AG08395 (cell line): ENCODE data around the gene L3MBTL1.
"Not testable (repeated sequence)": the region's sequence is repeated elsewhere in the genome, so short reads cannot be mapped to it uniquely, and the experiment has no call there.

Experiments
- DNase-seq: peaks from one replicate; pipeline ENCODE4 v3.0.0; 2012; ENCODE audit warnings: mixed read lengths, low spot score

L3MBTL1 gene

DNA sequence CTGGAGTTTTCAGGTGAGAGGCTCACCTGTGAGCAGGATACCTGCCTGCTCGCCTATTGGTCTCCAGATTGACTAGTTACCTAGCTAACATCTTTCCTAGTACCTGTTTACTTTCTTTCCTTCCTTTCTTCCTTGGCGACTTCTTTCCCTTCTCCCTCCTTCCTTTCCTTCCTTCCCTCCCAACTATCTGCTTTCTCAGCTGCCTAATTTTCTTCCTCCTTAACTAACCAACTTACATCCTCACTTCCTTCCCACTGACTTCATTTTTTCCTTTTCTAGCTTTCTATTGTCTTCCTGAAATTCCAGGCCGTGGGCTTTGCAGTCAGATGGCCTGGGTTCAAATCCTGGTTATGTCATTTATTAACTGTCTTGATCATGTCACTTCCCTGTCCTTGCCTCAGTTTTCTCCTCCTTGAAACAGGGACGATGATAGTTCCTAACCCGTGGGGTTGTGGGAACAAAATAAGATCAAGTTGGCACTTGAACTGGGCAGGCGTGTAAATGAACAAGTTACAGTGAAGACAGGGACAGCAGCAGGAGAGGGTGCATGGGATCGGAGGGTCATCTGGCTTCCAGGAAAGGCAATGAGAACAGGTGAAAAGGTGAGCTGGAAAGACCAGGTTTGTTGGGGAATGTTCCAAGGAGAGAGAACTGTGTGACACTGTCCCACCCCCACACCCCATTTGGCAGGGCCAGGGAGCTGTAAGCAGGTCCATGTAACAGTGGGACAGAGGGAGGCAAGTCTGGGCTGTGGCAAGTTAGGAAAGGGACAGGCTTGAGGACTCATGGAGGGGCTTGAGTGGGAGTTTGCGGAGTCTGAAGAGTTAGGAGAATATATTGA, 51.9 kb downstream of the L3MBTL1 start:
- no peak for DNase-seq

DNA sequence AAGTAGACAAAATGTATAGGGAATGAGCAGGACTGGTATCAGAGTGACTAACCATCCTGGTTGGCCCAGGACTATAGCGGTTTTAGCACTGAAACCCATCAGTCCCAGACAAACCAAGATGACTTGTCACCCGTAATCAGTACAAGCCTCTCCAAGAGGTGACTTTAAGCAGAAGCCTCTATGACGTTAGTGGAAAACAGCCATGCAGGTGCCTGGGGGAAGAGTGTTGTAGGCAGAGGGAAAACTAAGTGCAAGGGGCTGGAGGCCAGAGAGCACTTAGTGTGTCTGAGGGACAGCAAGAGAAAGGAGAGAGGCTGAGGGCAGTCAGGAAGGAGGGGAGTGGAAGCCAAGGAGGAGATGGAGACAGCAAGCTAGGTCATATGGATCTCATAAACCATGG, 53.5 kb downstream of the L3MBTL1 start:
- DNase-seq: no peak

DNA sequence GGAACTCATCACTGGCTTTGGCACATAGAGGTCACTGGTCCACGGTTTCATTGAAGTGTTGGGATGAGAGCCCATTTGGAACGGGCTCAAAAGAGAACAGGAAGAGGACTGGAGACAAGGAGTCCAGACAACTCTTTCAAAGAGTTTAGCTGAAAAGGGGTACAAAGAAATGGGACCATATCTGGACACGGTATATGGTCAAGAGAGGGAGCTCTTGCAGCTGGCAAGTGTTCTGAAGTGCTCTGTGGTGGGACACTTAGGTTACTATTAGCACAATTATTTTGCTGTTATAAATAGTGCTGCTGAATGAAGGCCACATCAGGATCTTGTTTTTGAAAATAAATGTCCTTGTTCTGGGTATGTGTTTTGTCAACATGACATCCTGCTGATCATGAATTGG, 55.9 kb downstream of the L3MBTL1 start:
- DNase-seq: no peak

DNA sequence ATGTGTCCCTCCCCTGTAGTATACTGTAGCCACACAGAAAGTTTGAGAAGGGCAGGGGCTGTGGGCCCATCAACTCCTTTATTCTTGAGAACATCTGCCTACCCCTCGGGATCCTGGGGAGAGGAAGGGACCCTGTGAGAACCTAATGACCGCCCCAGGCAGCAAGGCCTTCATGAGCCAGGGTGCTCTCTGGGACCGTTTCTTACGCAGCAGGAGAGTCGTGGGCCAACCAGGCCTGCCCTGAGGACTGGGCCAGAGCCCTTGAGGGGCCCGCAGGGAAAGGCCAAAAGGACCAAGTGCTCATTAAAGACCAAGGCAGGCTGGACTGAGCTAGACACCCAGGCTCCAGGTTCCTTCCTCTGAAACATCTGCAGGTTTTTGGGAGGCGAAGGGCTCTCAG, 56.5 kb downstream of the L3MBTL1 start:
- DNase-seq: no peak

DNA sequence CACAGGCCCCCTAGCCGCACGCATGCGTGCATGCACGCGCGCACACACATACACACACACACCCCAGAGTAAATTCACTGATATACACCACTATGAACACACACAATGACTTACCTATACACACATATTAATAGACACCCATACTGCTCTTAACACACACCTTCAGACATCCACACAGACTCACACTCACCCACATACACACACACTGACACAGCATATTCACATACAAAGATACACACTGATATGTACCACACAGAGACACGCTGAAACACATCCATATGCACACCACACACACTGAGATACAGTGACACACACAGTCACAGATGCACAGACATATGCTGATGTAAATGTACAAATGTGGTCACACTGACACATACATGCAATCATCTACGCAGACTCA, 57.0 kb downstream of the L3MBTL1 start:
- no peak for DNase-seq

DNA sequence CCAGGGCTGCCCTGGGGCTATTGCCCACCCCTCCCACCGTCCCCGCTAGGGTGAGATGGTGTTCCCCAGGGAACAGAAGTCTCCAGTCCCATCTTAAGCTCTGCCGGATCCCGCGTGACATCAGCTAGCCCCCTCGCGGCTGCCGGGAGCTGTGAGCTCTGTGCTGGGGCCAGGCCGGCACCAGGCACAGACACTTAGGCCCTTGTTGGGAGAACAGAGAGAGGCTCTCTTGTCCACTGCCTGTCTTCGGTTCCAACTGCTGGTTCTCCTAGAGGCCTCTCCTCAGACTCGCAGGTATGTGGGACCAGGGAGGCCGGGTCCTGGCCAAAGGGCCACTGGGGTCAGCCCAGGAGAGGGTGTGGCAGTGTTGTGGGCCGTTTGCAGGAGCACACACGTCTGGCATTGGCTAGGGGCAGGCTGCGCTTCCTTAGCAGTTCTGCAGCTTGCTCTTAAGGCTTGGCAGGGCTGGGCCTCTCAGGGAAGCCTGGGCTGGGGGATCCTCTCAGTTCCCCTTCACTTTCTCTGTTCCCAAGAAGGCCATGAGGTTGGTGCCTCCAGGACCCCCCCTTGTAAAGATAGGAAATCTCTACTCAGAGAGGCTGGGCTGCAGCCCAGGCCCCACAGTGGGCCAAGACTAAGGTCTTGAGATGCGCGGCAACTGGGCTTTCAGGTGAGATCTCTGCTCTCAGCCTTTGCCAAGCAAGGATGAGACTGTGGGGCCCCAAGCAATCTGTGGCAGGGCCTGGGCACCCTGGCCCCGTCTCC, 57.7 kb downstream of the L3MBTL1 start:
- no peak for DNase-seq

DNA sequence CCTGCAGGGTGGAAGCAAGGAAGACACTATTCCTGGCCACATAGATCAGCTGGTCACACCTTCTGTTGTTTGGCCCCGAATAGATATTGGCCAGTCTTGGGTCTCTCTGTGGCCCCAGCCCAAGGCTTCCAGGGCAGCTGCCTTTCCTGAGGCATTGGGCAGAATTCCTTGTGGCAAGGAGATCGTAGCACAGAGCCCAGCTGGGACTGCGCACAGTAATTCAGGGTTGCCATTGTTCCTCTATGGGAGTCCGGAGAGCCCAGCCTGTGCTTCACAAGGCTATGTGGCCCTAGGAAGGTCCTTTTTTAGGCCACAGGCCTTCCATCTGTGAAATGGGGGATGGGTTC, 58.2 kb downstream of the L3MBTL1 start:
- no peak for DNase-seq

DNA sequence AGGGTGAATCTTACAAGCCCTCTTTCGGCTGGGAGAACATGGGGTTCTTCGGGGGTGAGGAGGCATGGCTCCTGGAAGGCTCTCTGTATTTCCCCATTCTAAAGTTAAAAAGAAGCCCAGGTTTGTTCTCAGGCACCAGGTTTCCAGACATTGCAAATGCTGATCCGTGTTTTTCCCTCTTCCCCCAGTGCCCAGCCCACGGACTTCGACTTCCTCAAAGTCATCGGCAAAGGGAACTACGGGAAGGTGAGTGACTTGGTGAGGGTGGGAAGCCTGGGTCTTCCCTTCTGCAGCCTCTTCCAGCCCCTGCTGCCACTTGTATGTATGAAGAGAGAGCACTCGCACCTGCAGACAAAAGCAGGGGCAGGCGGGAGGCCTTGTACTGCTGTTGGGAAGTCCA, 60.0 kb downstream of the L3MBTL1 start:
- DNase-seq: no peak

DNA sequence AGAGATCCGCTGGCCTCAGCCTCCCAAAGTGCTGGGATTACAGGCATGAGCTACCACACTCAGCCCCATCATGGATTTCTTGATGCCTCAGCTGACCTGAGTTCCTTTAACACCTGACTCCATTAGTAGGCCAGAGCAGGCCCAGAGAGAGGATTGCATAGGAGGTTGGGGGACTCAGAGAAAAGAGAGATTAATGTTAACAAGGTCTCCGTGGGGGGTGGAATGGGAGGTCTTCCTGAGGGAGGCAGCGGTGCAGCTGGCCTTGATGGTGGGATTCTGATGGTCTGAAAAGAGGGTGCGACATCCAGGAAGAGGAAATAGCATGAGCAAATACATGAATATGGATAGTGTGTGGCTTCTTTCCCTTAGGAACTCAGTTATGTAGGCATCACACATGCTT, 61.2 kb downstream of the L3MBTL1 start:
- no peak for DNase-seq

DNA sequence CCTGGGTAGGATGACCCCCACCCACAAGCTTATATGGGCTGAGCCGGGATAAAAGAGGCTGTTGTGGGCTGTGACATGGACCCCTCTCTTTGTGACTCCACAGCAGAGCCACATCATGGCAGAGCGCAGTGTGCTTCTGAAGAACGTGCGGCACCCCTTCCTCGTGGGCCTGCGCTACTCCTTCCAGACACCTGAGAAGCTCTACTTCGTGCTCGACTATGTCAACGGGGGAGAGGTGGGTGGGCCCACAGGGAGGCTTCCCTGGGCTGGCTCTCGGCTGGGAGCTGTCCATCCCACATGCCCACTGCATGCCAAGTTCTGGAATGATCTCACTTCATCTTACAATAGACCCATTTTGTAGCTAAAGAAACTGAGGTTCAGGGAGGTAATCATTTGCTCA, 61.8 kb downstream of the L3MBTL1 start:
- no peak for DNase-seq

DNA sequence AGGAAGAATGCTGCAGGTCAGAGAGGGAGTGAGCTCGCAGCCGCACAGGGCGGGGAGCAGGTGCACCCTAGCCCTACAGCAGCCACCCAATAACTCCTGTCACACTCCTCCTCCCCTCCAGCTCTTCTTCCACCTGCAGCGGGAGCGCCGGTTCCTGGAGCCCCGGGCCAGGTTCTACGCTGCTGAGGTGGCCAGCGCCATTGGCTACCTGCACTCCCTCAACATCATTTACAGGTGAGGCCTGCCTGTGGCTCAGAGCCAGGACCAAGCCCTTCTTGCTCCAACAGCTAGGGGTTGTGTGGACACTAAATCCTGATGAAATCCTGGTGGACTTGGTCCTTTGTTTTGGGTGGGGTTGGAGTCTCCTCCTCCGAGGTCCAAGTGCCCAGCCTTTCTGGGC, 63.0 kb downstream of the L3MBTL1 start:
- DNase-seq: no peak

DNA sequence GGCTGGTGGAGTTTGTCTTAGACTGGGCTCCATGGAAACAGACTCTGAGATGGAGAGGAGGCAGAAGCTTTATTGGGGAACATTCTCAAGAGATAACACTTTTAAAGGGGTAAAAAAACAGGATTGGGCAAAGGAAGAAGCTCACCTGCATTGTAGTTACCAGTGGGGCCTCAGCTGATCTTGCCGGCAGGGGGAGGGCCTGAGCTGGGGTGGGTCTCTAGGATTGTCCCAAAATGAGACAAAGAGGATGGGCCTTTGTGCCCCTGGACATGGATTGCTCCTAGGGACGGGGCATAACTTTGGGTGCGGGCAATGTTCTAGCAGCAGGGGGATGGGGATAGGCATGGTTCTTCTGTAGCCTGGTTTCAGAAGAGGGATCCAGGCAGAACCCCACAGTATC, 63.8 kb downstream of the L3MBTL1 start:
- DNase-seq: peak; percentile 1

DNA sequence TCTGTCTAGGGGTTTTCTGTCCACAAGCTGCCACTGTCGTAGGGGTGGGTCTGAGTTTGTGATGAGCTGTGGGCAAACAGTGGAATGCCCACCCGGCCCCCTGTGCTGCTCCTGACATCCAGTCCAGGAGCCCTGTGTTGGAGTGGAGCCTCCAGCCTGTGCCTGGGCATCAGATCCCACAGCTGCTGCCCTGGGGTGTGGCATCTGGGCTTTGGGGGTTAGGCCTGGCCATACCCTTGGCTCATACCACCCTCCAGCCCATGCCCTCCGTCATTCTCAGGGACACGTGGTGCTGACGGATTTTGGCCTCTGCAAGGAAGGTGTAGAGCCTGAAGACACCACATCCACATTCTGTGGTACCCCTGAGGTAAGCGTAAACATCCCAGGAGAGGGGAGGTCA, 64.3 kb downstream of the L3MBTL1 start:
- DNase-seq: no peak

DNA sequence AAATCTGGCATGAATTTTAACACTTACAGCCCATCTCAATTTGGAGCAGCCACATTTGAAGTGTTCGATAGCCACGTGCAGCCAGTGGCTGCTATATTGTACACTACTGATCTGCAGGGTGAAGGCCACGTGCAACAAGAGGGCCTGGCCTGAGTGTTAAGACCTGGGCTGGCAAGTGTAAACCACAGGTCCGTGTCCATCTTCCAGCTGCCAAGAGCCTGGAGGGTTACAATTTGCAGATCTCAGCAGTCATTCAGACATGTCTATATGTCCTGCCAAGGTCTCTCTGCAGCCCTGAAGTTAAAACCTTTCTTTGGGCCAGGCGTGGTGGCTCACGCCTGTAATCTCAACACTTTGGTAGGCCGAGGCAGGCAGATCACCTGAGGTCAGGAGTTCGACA, 65.4 kb downstream of the L3MBTL1 start:
- DNase-seq: no peak

DNA sequence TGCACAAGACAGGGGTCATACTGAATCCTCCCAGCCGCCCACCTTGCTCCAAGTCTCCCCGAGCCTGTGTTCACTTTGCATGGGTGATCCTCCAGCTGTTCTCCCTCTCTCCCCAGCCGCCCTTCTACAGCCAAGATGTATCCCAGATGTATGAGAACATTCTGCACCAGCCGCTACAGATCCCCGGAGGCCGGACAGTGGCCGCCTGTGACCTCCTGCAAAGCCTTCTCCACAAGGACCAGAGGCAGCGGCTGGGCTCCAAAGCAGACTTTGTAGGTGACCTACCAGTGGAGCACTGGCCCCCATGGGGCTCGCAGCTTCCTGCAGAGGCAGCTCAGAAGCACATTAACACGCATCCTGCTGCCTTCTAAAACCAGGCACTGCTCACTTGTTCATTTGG, 68.6 kb downstream of the L3MBTL1 start:
- DNase-seq: no peak

DNA sequence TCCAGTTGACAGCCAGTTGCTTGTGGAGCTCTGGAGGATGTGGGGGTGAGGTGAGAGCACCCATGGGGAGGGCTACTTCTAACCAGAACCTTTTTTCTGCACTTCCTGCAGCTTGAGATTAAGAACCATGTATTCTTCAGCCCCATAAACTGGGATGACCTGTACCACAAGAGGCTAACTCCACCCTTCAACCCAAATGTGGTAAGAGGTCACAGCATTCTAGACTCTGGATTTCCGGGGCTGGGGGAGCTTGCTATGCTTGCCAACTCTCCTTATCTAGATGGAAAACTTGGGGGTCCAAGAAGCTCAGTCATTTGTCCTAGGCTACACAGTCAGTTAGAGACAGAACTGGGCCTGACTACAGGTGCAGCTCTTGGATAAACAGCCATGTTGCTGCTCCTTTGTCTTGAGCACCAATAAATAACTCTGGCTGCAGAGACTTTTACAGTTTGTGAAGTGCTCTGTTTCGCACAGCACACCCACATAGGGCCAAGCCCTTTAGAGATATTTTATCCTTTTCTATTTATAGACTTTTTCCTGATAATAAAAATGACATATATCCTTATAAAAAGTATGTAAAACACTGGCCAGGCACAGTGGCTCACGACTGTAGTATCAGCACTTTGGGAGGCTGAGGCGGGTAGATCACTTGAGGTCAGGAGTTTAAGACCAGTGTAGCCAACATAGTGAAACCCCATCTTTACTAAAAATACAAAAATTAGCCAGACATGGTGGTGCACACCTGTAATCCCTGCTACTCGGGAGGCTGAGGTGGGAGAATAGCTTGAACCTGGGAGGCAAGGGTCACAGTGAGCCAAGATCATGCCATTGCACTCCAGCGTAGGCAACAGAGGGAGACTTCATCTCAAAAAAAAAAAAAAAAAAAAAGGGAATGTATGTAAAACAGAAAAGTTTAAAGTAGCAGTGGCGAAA, 72.6 kb downstream of the L3MBTL1 start:
- no peak for DNase-seq

DNA sequence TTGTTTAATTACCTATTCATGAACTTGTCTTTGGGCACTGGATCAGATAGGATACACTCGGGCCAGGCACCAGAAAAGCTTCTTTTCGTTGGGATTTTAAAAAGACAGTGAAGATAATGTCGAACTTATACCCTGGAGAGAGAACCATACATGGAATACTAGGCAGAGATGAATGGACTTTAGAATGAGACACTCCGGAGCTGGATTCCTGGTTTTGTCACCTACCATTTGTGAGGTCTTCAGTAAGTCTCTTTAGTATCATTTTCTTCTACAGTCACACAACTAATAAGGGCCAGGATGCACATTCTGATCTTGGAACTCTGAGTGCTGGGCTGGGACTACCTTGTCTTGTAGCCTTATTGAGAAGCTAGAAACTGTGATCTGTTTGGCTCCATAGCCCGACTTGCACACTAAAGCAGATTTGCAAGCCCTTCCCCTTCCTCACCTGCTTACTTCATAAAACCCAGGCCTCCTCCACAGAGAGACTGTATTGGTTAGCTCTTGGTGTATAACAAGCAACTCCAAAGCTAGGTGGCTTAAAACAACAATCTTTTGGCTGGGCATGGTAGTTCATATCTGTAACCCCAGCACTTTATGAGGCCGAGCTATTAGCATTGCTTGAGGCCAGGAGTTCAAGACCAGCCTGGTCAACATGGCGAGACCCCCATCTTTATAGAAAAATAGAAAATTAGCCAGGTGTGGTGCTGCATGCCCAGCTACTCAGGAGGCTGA, 75.8 kb downstream of the L3MBTL1 start:
- DNase-seq: no peak

DNA sequence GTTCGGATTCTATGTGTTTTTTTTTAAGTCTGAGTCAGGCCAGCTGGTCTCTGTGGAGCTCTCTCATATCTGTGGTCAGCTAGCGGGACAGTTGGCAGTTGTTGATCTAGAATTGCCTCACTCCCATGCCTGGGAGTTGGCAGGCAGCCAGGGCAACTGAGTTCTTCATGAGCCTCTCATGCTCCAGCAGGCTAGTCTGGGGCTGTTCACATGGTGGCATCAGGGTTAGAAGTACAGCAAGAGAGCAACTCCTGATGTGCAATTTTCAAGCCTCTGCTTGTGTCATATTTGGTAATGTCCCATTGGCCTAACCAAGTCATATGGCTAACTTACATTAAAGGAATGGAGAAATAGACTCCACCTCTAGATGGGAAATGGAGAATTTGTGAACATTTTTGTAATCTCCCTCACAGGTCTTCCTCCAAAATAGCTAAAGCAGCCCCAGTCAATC, 76.5 kb downstream of the L3MBTL1 start:
- DNase-seq: peak; percentile 93

DNA sequence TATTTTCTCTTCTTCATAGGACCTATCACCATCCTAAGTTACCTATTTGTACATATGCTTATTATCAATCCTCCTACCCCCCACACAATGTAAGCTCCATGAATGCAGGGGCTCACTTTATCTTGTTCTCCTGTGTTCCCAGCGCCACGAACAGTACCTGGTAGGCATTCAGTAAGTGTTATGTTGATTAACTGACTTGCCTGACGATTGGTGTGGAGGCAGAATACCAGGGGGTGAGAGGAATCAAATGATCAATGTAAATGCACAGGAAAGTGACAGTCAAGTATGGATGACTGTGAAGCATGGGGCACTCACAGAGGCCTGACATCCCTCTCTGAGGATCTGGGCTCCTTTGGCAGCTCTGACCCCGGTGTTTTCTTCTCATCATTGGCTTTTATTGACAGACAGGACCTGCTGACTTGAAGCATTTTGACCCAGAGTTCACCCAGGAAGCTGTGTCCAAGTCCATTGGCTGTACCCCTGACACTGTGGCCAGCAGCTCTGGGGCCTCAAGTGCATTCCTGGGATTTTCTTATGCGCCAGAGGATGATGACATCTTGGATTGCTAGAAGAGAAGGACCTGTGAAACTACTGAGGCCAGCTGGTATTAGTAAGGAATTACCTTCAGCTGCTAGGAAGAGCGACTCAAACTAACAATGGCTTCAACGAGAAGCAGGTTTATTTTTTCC, 77.1 kb downstream of the L3MBTL1 start:
- peak; percentile 60 for DNase-seq

DNA sequence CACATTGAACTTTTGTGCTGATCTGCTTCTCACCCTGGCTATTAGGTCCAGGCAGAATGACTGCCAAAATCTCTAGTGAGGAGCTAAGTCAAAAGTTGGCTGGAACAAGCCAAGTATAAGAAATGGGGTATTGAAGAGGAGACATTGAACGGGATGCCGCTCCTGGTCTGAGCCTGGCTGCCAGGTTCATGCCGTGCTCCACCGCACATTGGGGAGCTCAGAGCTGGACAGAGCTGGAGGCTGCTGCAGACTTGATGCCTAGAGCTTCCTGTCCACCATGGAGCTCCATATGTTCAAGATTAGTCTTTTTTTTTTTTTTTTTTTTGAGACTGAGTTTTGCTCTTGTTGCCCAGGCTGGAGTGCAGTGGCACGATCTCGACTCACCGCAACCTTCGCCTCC, 79.1 kb downstream of the L3MBTL1 start:
- no peak for DNase-seq

DNA sequence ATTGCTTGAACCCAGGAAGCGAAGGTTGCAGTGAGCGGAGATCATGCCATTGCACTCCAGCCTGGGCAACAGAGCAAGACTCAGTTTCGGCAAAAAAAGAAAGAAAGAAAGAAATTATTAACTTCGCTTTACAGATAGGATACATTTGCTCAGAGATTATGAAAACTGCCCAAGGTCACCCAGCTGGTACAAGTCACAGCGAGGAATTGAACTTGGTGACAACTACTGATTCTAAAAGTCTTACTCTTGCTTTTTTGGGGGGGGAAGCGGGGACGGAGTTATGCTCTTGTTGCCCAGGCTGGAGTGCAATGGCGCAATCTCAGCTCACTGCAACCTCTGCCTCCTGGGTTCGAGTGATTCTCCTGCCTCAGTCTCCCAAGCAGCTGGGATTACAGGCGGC, 81.0 kb downstream of the L3MBTL1 start:
- DNase-seq: not testable (repeated sequence)
